ENCODE results near the gene SPATC1L. TPM values are rescaled to one million over a fixed set of nuclear protein-coding genes. Genes with fewer than 3 reads are reported as not detected.

Gene SPATC1L
- total and polyA plus RNA-seq, 2 of the 8 experiments (the other 6 are each of a cell fraction or from before 2014, with no cell fraction given), result 24.9 to 50.0 TPM

DNA sequence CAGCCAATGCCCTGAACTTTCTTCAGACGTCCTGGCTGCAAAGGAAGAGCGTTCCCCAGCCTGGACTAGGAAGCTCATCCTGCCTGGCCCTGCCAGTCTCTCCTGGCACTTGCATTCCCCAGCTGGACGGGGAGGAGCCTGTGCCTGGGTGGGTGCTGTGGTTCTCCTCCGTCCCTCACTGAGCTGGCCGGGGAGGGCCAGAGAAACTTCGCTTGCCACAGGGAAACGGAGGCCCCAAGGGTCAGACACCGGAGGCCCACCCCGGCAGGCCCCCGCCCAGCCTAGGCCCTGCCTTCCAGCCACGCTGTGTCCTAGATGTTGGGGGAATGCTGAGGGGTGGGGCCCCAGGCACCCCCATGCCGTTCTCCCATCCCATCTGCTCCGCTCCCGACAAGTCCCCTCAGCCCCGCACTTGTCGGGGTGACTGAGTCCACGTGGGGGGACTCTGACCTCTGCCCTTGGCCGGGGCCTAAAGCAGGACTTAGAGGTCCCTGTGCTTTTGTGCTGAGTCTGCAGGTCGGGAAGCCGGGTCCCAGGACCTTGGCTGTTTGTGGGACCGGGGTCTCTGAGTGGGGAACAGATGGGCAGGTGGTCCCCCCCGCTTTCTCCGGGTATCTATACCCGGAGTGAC is 33.7 kb downstream of the SPATC1L start:
- peak overlapping the region; percentile 9; the same call in 1 of the 2 replicates for H2BK5ac ChIP-seq (ENCODE audit: low read depth, low read length)
- no peak overlapping the region for H2AFZ ChIP-seq (ENCODE audit: low read length)
- no peaks in the 10 kb centered on the region for H3K79me1 ChIP-seq (ENCODE audit: low read depth, low read length)
- H2AK5ac ChIP-seq (ENCODE audit: low read depth, low read length), result no peak overlapping the region
- ChIA-PET POLR2A (ENCODE audit: partially characterized antibody) (interaction anchor here (3.5 kb wide), 1 partner anchor 8 kb away, joined by 12 read pairs; no protein-coding TSS in a partner anchor), CTCF (ENCODE audit: partially characterized antibody) (interaction anchor here (0.8 to 1.5 kb wide), 3 partner anchors 12 to 180 kb away, joined by 3 to 7 read pairs (median 3); no protein-coding TSS in a partner anchor)
- H4K20me1 ChIP-seq (replicated peaks in 1 of 2; ENCODE audit: control insufficient read depth in 1 of 2, insufficient read depth in 2 of 2, low read length in 2 of 2), result no peaks in the 10 kb centered on the region
- no peak overlapping the region for H3K4me2 ChIP-seq (ENCODE audit: insufficient read depth in 1 of 2, low read depth in 2 of 2, low read length in 2 of 2)
- H3K36me3 ChIP-seq (ENCODE audit: control insufficient read depth in 2 of 4, insufficient read depth in 4 of 4, low read length in 3 of 4), result no peaks in the 10 kb centered on the region
- no peak overlapping the region for H3K4ac ChIP-seq (replicated peaks; ENCODE audit: insufficient read length, low read depth, low read length)
- H3K27ac ChIP-seq (ENCODE audit: low read depth, low read length), result no peak overlapping the region; the same call in 1 of the 2 replicates
- H3K79me2 ChIP-seq (ENCODE audit: control insufficient read depth in 1 of 2, insufficient read depth in 2 of 2, low read length in 2 of 2), result no peaks in the 10 kb centered on the region
- H3K4me1 ChIP-seq (replicated peaks in 1 of 4; ENCODE audit: control insufficient read depth in 3 of 4, insufficient read depth in 4 of 4, low read length in 3 of 4), result peaks cover 0 to 24% (median 15%) of the 10 kb centered on the region in 4 experiments; a peak in 5 of 7 replicates
- FAIRE-seq, result no peak
- H2BK12ac ChIP-seq (ENCODE audit: low read depth, low read length), result 0 out of 2 replicates have a peak overlapping the region, but pooled peaks have one; percentile 33
- DNase-seq (ENCODE audit: low read depth in 1 of 2, low spot score in 2 of 2), result no peak
- H3K18ac ChIP-seq (ENCODE audit: extremely low read depth, low read length), result no peak overlapping the region
- no peaks in the 10 kb centered on the region for H3K23me2 ChIP-seq (ENCODE audit: low read depth, low read length)
- no peak overlapping the region for H2BK120ac ChIP-seq (replicated peaks; ENCODE audit: low read depth, low read length)
- no peak overlapping the region for H3K56ac ChIP-seq (replicated peaks; ENCODE audit: insufficient read length, low read depth, low read length)
- WGBS, 2 experiments (ENCODE audit: extremely low coverage in 1 of 2, insufficient coverage in 1 of 2, insufficient read length in 1 of 2, insufficient replicate concordance in 2 of 2, low coverage in 1 of 2, low lambda C conversion rate in 2 of 2, missing lambda C conversion rate in 1 of 2), result 93% methylated on average over 21 of the region's 24 CpGs; no CpG with 5 or more reads in 1 of the 2 experiments
- peak overlapping the region; percentile 52 for H4K8ac ChIP-seq (ENCODE audit: extremely low read depth, insufficient read depth, low read length)
- H3K23ac ChIP-seq (ENCODE audit: insufficient read length), result no peak overlapping the region
- no peak overlapping the region for H3K4me3 ChIP-seq (ENCODE audit: extremely low read depth in 1 of 4, insufficient read depth in 2 of 4, low read depth in 3 of 4, low read length in 4 of 4)
- no peaks in the 10 kb centered on the region for H3K9me3 ChIP-seq (ENCODE audit: insufficient read depth in 2 of 2, low read depth in 1 of 2, low read length in 1 of 2)
- H2BK15ac ChIP-seq (ENCODE audit: low read length), result 0 out of 2 replicates have a peak overlapping the region, but pooled peaks have one; percentile 8
- peak overlapping the region; percentile 81 for H4K91ac ChIP-seq (replicated peaks; ENCODE audit: insufficient read length, low read length)
- H4K5ac ChIP-seq (ENCODE audit: insufficient read length, low read depth, low read length), result no peak overlapping the region
- no peak overlapping the region for H2BK20ac ChIP-seq (ENCODE audit: low read length)
- no peaks in the 10 kb centered on the region for H3K27me3 ChIP-seq (replicated peaks in 1 of 4; ENCODE audit: control insufficient read depth in 3 of 4, extremely low read depth in 1 of 4, insufficient read depth in 3 of 4, low read length in 3 of 4)
- H3K9ac ChIP-seq (replicated peaks in 1 of 4; ENCODE audit: extremely low read depth in 1 of 4, low read depth in 3 of 4, low read length in 3 of 4), result no peak overlapping the region
- H3K14ac ChIP-seq (ENCODE audit: insufficient read length), result no peak overlapping the region
- TF ChIP-seq POLR2AphosphoS5 (IDR thresholded peaks at IDR 0.05; ENCODE audit: low read depth, low read length) (no peak), CEBPB (IDR thresholded peaks at IDR 0.05; ENCODE audit: low read depth, low read length) (no peak), ATF3 (IDR thresholded peaks at IDR 0.05; ENCODE audit: insufficient read depth, low read depth, low read length) (no peak), ATF2 (IDR thresholded peaks at IDR 0.05; ENCODE audit: low read length) (no peak), GTF2F1 (IDR thresholded peaks at IDR 0.05; ENCODE audit: borderline replicate concordance, low read depth, low read length) (no peak), BCL11A (IDR thresholded peaks at IDR 0.05; ENCODE audit: low read depth in 2 of 2, low read length in 2 of 2) (no peak)
- TF ChIP-seq, protein P1, sequence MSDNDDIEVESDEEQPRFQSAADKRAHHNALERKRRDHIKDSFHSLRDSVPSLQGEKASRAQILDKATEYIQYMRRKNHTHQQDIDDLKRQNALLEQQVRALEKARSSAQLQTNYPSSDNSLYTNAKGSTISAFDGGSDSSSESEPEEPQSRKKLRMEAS (IDR thresholded peaks at IDR 0.05), result no peak
